Trophoblast cell (in vitro differentiated cells and primary cell): ENCODE data around the gene TSHZ1.

ENCODE experiments used
- DNase-seq, 2 donors: peaks; one replicate each; pipeline ENCODE4 v3.0.0-alpha.2; 2016
- H2AFZ ChIP-seq: 2 replicates; pipeline ENCODE4 v1.6.1; 2013; ENCODE audit warnings: low read length, moderate library complexity, mild to moderate bottlenecking; ENCODE audit not compliant: insufficient read depth, poor library complexity
- H2AK5ac ChIP-seq: 2 replicates; pipeline ENCODE4 v1.6.1; 2013; ENCODE audit warnings: mild to moderate bottlenecking, low read length
- H2BK120ac ChIP-seq: 2 replicates; pipeline ENCODE4 v1.6.1; 2013; ENCODE audit warnings: low read length, mild to moderate bottlenecking, moderate library complexity; ENCODE audit not compliant: insufficient read depth, poor library complexity
- H2BK12ac ChIP-seq: 2 replicates; pipeline ENCODE4 v1.6.1; 2013; ENCODE audit warnings: mild to moderate bottlenecking, low read length, moderate library complexity
- H2BK5ac ChIP-seq: 2 replicates; pipeline ENCODE4 v1.6.1; 2013; ENCODE audit warnings: low read length, low read depth, moderate library complexity, mild to moderate bottlenecking; ENCODE audit not compliant: poor library complexity
- H3K14ac ChIP-seq: 2 replicates; pipeline ENCODE4 v1.6.1; 2013; ENCODE audit warnings: mild to moderate bottlenecking, low read length
- H3K18ac ChIP-seq: 2 replicates; pipeline ENCODE4 v1.6.1; 2013; ENCODE audit warnings: mild to moderate bottlenecking, low read length
- H3K23ac ChIP-seq: 2 replicates; pipeline ENCODE4 v1.6.1; 2013; ENCODE audit warnings: low read length
- H3K27ac ChIP-seq: 2 replicates; pipeline ENCODE4 v1.5.1; 2013; ENCODE audit warnings: low read depth, mild to moderate bottlenecking, inconsistent platforms, low read length, moderate library complexity
- H3K27me3 ChIP-seq: 2 replicates; pipeline ENCODE4 v1.6.1; 2013; ENCODE audit warnings: inconsistent platforms, mild to moderate bottlenecking, low read length, moderate library complexity; ENCODE audit not compliant: insufficient read depth
- H3K36me3 ChIP-seq, 2 experiments: 1 replicate in 1 of 2; 2 replicates in 1 of 2; pipeline ENCODE4 v1.6.1; 2013; ENCODE audit warnings: low read length in 2 of 2, mild to moderate bottlenecking in 2 of 2, moderate library complexity in 1 of 2; ENCODE audit not compliant: insufficient read depth in 2 of 2, control insufficient read depth in 1 of 2
- H3K4ac ChIP-seq: 2 replicates; pipeline ENCODE4 v1.6.1; 2013; ENCODE audit warnings: low read depth, mild to moderate bottlenecking, low read length, moderate library complexity
- H3K4me1 ChIP-seq, 2 experiments: 1 replicate in 1 of 2; 2 replicates in 1 of 2; pipeline ENCODE4 v1.6.1; 2013; ENCODE audit warnings: low read length in 2 of 2, mild to moderate bottlenecking in 2 of 2, moderate library complexity in 1 of 2; ENCODE audit not compliant: insufficient read depth in 2 of 2, control insufficient read depth in 1 of 2
- H3K4me2 ChIP-seq: 2 replicates; pipeline ENCODE4 v1.6.1; 2013; ENCODE audit warnings: inconsistent platforms, mild to moderate bottlenecking, low read length, moderate library complexity
- H3K4me3 ChIP-seq: 2 replicates; pipeline ENCODE4 v1.5.1; 2013; ENCODE audit warnings: mild to moderate bottlenecking, low read depth, low read length, inconsistent platforms
- H3K79me1 ChIP-seq: one replicate; pipeline ENCODE4 v1.6.1; 2013; ENCODE audit warnings: low read length
- H3K79me2 ChIP-seq: 2 replicates; pipeline ENCODE4 v1.6.1; 2013; ENCODE audit warnings: low read length, mild to moderate bottlenecking; ENCODE audit not compliant: control insufficient read depth, insufficient read depth, poor library complexity
- H3K9ac ChIP-seq: 2 replicates; pipeline ENCODE4 v1.6.1; 2013; ENCODE audit warnings: mild to moderate bottlenecking, low read length
- H3K9me3 ChIP-seq: 2 replicates; pipeline ENCODE4 v1.6.1; 2013; ENCODE audit warnings: low read depth, mild to moderate bottlenecking, control low read depth, inconsistent platforms, low read length; ENCODE audit not compliant: insufficient read depth
- H4K12ac ChIP-seq: 2 replicates; pipeline ENCODE4 v1.6.1; 2013; ENCODE audit warnings: low read depth, mild to moderate bottlenecking, low read length, moderate library complexity
- H4K8ac ChIP-seq: 2 replicates; pipeline ENCODE4 v1.6.1; 2013; ENCODE audit warnings: low read depth, mild to moderate bottlenecking, low read length, moderate library complexity
- H4K91ac ChIP-seq: one replicate; pipeline ENCODE4 v1.6.1; 2013; ENCODE audit warnings: low read depth, mild to moderate bottlenecking, low read length, moderate library complexity
- WGBS: extraction: QIAGEN DNeasy Blood & Tissue Kit; methylation state at CpG from one replicate; pipeline ENCODE4 v1.1.7; 2013; ENCODE audit warnings: missing lambda C conversion rate; ENCODE audit not compliant: insufficient read length, insufficient coverage; ENCODE audit errors: extremely low coverage; 5-methylcytosine and 5-hydroxymethylcytosine counted together

The TSHZ1 gene

GRCh38 chr18:75271952-75272351 lies 61.4 kb downstream of the TSHZ1 start:
- no peak overlapping the region for H2BK12ac ChIP-seq
- H3K36me3 ChIP-seq: no peaks in the 10 kb centered on the region
- WGBS: no CpG with 5 or more reads among the region's 11 CpGs

GRCh38 chr18:75273817-75274216 lies 63.2 kb downstream of the TSHZ1 start:
- Histone ChIP-seq H3K4ac (no peak overlapping the region), H3K9ac (no peak overlapping the region), H3K4me2 (no peak overlapping the region), H3K27me3 (no peaks in the 10 kb centered on the region), H4K8ac (no peak overlapping the region), H3K79me2 (no peaks in the 10 kb centered on the region), H2BK12ac (no peak overlapping the region), H3K18ac (no peak overlapping the region), H3K4me1 (no peaks in the 10 kb centered on the region), H3K4me3 (peak overlapping the region; percentile 42), H4K91ac (no peak overlapping the region), H2BK5ac (no peak overlapping the region), H3K14ac (no peak overlapping the region), H3K79me1 (no peaks in the 10 kb centered on the region), H3K36me3 (no peaks in the 10 kb centered on the region), H2BK120ac (no peak overlapping the region), H3K23ac (no peak overlapping the region), H3K9me3 (peaks cover 1% of the 10 kb centered on the region), H2AFZ (no peak overlapping the region), H3K27ac (no peak overlapping the region), H4K12ac (no peak overlapping the region), H2AK5ac (no peak overlapping the region)
- WGBS: no CpG with 5 or more reads among the region's 15 CpGs
- no peak for DNase-seq

More at GRCh38 chr18:75271952-75272351, 61.4 kb downstream of the TSHZ1 start:
- Histone ChIP-seq H3K27me3 (no peaks in the 10 kb centered on the region), H3K79me1 (no peaks in the 10 kb centered on the region), H4K8ac (no peak overlapping the region), H2BK5ac (no peak overlapping the region), H3K27ac (no peak overlapping the region), H3K23ac (no peak overlapping the region), H3K18ac (no peak overlapping the region), H3K4me1 (no peaks in the 10 kb centered on the region), H3K4me3 (no peak overlapping the region), H4K91ac (no peak overlapping the region), H2BK120ac (no peak overlapping the region), H4K12ac (no peak overlapping the region), H2AFZ (no peak overlapping the region), H3K14ac (no peak overlapping the region), H2AK5ac (no peak overlapping the region), H3K4ac (no peak overlapping the region), H3K4me2 (no peak overlapping the region), H3K9ac (no peak overlapping the region), H3K79me2 (no peaks in the 10 kb centered on the region), H3K9me3 (peaks cover 1% of the 10 kb centered on the region)
- DNase-seq: no peak

- H3K4me3 ChIP-seq: no peak overlapping the region
- no peak overlapping the region for H3K4ac ChIP-seq
- no peaks in the 10 kb centered on the region for H3K4me1 ChIP-seq
- no peak overlapping the region for H3K4me2 ChIP-seq
- H4K12ac ChIP-seq: no peak overlapping the region
- DNase-seq: no peak
- H3K27me3 ChIP-seq: no peaks in the 10 kb centered on the region
- no peak overlapping the region for H3K9ac ChIP-seq
- H3K79me2 ChIP-seq: no peaks in the 10 kb centered on the region
- no peak overlapping the region for H3K27ac ChIP-seq
- H4K91ac ChIP-seq: no peak overlapping the region
- H3K9me3 ChIP-seq: no peaks in the 10 kb centered on the region
- no CpG with 5 or more reads among the region's 8 CpGs for WGBS
- no peaks in the 10 kb centered on the region for H3K36me3 ChIP-seq
- no peak overlapping the region for H3K18ac ChIP-seq
- no peak overlapping the region for H3K23ac ChIP-seq
- no peaks in the 10 kb centered on the region for H3K79me1 ChIP-seq
- no peak overlapping the region for H2AFZ ChIP-seq
- H3K14ac ChIP-seq: no peak overlapping the region
- H2AK5ac ChIP-seq: no peak overlapping the region
- no peak overlapping the region for H2BK5ac ChIP-seq
- H4K8ac ChIP-seq: no peak overlapping the region
- H2BK12ac ChIP-seq: no peak overlapping the region
- no peak overlapping the region for H2BK120ac ChIP-seq
These were observed 64.6 kb downstream of the TSHZ1 start for GRCh38 chr18:75275226-75275625.

- Histone ChIP-seq H3K14ac (no peak overlapping the region), H3K23ac (no peak overlapping the region), H2AK5ac (no peak overlapping the region), H2BK12ac (no peak overlapping the region), H2BK120ac (no peak overlapping the region), H2BK5ac (no peak overlapping the region), H3K18ac (no peak overlapping the region), H3K4me3 (no peak overlapping the region), H3K79me1 (no peaks in the 10 kb centered on the region), H3K4ac (no peak overlapping the region), H2AFZ (no peak overlapping the region), H3K27me3 (no peaks in the 10 kb centered on the region), H4K8ac (no peak overlapping the region), H3K9ac (no peak overlapping the region), H3K4me2 (no peak overlapping the region), H3K79me2 (no peaks in the 10 kb centered on the region), H3K27ac (no peak overlapping the region), H3K9me3 (no peaks in the 10 kb centered on the region), H3K36me3 (no peaks in the 10 kb centered on the region), H4K12ac (no peak overlapping the region), H4K91ac (no peak overlapping the region), H3K4me1 (no peaks in the 10 kb centered on the region)
- no CpG with 5 or more reads among the region's 16 CpGs for WGBS
- DNase-seq: no peak
These were observed 66.4 kb downstream of the TSHZ1 start for GRCh38 chr18:75276818-75277609.
